HepG2 (cell line): ENCODE data around the gene CENPL. TPM values are rescaled to one million over a fixed set of nuclear protein-coding genes. Genes with fewer than 3 reads are reported as not detected.

ENCODE experiments used
- ATF2 ChIP-seq: sonication (generic); formaldehyde crosslinking; IDR thresholded peaks from 2 replicates; pipeline ENCODE4 v1.4.0; 2020; ENCODE audit warnings: missing genetic modification reagents
- CENPX ChIP-seq: sonication (generic); formaldehyde crosslinking; IDR thresholded peaks from 2 replicates; pipeline ENCODE4 v1.9.0; 2021; ENCODE audit warnings: mild to moderate bottlenecking, missing genetic modification reagents, moderate library complexity
- NCOA2 ChIP-seq: sonication (generic); formaldehyde crosslinking; IDR thresholded peaks from 2 replicates; pipeline ENCODE4 v1.8.0; 2022; ENCODE audit warnings: inconsistent platforms
- SATB2 ChIP-seq: sonication (generic); formaldehyde crosslinking; IDR thresholded peaks from 2 replicates; pipeline ENCODE4 v1.5.0; 2020; ENCODE audit warnings: missing genetic modification reagents
- TFDP1 ChIP-seq: IDR thresholded peaks from 2 replicates; pipeline ENCODE4 v1.6.1; 2016; ENCODE audit warnings: missing compliant biosample characterization, missing genetic modification reagents, borderline replicate concordance
- THAP9 ChIP-seq: sonication (generic); formaldehyde crosslinking; IDR thresholded peaks from 2 replicates; pipeline ENCODE4; 2020; ENCODE audit warnings: missing genetic modification reagents, mild to moderate bottlenecking, borderline replicate concordance
- ZNF292 ChIP-seq: sonication (generic); formaldehyde crosslinking; IDR thresholded peaks from 2 replicates; pipeline ENCODE4 v1.8.1; 2022; ENCODE audit warnings: mild to moderate bottlenecking, low read depth, missing genetic modification reagents, borderline replicate concordance
- ZNF317 ChIP-seq: sonication (generic); formaldehyde crosslinking; IDR thresholded peaks from 2 replicates; pipeline ENCODE4 v1.5.0; 2020; ENCODE audit warnings: mild to moderate bottlenecking, missing genetic modification reagents
- ZNF766 ChIP-seq: sonication (generic); formaldehyde crosslinking; IDR thresholded peaks from 2 replicates; pipeline ENCODE4 v1.5.0; 2020; ENCODE audit warnings: missing genetic modification reagents, borderline replicate concordance
- polyA plus RNA-seq, 8 experiments: library from polyadenylated mRNA; depleted of rRNA in 3 of 8; stranded (reverse) in 7 of 8; unstranded in 1 of 8; fragments of >200 nt; fragmentation: Illumina TruSeq in 4 of 8; extraction: Trizol in 4 of 8; gene quantifications; 2 replicates each; pipeline versions ENCODE4 v1.2.1 to v1.2.3, GENCODE V29; 2011 to 2016; ENCODE audit warnings: low read depth in 4 of 8, missing spikeins in 1 of 8, mixed read lengths in 1 of 8; ENCODE audit not compliant: insufficient read depth in 1 of 8
- total RNA-seq, 5 experiments: library from RNA; depleted of rRNA; stranded (reverse); fragments of >200 nt; fragmentation: Illumina TruSeq; extraction: Trizol; gene quantifications; 2 replicates each; pipeline ENCODE4 v1.2.3, GENCODE V29; 2016; ENCODE audit warnings: low read depth in 1 of 5
- TF ChIP-seq, protein P1 (sequence below): sonication (generic); formaldehyde crosslinking; IDR thresholded peaks from 2 replicates; pipeline ENCODE4 v1.4.0; 2020; ENCODE audit warnings: missing genetic modification reagents, borderline replicate concordance
- TF ChIP-seq, protein P2 (sequence below): sonication (generic); formaldehyde crosslinking; conservative IDR thresholded peaks from 2 replicates; pipeline ENCODE4 v1.8.0; 2022; ENCODE audit warnings: mild to moderate bottlenecking, moderate library complexity, missing genetic modification reagents
- TF ChIP-seq, protein P3 (sequence below): sonication (generic); formaldehyde crosslinking; IDR thresholded peaks from 2 replicates; pipeline ENCODE4 v1.9.0; 2021; ENCODE audit warnings: mild to moderate bottlenecking, missing genetic modification reagents

The CENPL gene
- total and polyA plus RNA-seq, 2 of the 13 experiments (the other 11 are each of a cell fraction or from before 2014, with no cell fraction given): 4.4 to 14.2 TPM

DNA sequence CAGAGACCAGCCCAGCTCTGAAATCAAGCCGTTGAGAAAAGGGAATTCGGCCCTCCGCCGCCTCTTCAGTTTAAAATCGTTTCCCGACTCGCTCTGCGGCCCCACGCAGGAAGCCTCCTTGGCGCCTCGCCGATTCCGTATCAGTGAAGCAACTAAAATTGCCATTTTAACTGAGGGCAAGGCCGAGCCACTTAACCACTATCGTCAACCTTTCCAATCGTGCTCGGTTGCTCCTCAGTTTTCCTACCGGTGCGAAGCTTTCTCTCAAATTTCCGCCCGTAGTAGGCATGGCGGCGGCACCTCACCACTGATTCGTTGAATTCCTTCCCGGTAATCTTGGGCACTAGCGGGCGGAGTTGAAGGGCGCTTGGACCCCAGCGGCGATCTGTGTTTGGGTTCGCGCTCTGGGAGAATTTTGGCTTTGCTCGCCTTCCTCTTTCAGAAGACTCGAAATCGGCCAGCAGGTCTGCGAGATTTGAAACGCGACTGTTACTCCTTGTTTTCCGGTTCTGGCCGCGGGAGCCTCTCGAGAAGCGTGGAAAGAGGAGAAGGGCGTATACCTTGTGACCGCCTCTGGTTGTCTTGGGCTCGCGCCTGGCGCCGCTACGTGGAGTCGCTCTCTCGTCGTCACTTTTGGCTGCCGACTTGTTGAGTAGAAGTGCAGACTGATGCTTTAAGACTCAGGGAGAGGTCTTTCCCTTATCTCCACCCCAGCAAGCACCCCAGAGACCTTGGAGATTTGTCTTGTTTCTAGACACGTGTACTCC, at the start of gene CENPL, which contains the start of gene DARS2 (continued):
- TF ChIP-seq TFDP1 (CRISPR knock-in tag) (peak; percentile 97), ZNF292 (CRISPR knock-in tag) (no peak), ZNF317 (CRISPR knock-in tag) (0 out of 2 replicates have a peak, but pooled peaks have one; percentile 32), ZNF766 (CRISPR knock-in tag) (no peak), SATB2 (CRISPR knock-in tag) (no peak), NCOA2 (CRISPR knock-in tag) (no peak), CENPX (no peak), ATF2 (no peak), THAP9 (CRISPR knock-in tag) (peak; percentile 99)
- TF ChIP-seq, protein P1, sequence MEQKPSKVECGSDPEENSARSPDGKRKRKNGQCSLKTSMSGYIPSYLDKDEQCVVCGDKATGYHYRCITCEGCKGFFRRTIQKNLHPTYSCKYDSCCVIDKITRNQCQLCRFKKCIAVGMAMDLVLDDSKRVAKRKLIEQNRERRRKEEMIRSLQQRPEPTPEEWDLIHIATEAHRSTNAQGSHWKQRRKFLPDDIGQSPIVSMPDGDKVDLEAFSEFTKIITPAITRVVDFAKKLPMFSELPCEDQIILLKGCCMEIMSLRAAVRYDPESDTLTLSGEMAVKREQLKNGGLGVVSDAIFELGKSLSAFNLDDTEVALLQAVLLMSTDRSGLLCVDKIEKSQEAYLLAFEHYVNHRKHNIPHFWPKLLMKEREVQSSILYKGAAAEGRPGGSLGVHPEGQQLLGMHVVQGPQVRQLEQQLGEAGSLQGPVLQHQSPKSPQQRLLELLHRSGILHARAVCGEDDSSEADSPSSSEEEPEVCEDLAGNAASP (CRISPR knock-in tag): 0 out of 2 replicates have a peak, but pooled peaks have one; percentile 16
- TF ChIP-seq, protein P2, sequence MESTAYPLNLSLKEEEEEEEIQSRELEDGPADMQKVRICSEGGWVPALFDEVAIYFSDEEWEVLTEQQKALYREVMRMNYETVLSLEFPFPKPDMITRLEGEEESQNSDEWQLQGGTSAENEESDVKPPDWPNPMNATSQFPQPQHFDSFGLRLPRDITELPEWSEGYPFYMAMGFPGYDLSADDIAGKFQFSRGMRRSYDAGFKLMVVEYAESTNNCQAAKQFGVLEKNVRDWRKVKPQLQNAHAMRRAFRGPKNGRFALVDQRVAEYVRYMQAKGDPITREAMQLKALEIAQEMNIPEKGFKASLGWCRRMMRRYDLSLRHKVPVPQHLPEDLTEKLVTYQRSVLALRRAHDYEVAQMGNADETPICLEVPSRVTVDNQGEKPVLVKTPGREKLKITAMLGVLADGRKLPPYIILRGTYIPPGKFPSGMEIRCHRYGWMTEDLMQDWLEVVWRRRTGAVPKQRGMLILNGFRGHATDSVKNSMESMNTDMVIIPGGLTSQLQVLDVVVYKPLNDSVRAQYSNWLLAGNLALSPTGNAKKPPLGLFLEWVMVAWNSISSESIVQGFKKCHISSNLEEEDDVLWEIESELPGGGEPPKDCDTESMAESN (CRISPR knock-in tag): peak; percentile 20; the same call in 1 of the 2 replicates
- TF ChIP-seq, protein P3, sequence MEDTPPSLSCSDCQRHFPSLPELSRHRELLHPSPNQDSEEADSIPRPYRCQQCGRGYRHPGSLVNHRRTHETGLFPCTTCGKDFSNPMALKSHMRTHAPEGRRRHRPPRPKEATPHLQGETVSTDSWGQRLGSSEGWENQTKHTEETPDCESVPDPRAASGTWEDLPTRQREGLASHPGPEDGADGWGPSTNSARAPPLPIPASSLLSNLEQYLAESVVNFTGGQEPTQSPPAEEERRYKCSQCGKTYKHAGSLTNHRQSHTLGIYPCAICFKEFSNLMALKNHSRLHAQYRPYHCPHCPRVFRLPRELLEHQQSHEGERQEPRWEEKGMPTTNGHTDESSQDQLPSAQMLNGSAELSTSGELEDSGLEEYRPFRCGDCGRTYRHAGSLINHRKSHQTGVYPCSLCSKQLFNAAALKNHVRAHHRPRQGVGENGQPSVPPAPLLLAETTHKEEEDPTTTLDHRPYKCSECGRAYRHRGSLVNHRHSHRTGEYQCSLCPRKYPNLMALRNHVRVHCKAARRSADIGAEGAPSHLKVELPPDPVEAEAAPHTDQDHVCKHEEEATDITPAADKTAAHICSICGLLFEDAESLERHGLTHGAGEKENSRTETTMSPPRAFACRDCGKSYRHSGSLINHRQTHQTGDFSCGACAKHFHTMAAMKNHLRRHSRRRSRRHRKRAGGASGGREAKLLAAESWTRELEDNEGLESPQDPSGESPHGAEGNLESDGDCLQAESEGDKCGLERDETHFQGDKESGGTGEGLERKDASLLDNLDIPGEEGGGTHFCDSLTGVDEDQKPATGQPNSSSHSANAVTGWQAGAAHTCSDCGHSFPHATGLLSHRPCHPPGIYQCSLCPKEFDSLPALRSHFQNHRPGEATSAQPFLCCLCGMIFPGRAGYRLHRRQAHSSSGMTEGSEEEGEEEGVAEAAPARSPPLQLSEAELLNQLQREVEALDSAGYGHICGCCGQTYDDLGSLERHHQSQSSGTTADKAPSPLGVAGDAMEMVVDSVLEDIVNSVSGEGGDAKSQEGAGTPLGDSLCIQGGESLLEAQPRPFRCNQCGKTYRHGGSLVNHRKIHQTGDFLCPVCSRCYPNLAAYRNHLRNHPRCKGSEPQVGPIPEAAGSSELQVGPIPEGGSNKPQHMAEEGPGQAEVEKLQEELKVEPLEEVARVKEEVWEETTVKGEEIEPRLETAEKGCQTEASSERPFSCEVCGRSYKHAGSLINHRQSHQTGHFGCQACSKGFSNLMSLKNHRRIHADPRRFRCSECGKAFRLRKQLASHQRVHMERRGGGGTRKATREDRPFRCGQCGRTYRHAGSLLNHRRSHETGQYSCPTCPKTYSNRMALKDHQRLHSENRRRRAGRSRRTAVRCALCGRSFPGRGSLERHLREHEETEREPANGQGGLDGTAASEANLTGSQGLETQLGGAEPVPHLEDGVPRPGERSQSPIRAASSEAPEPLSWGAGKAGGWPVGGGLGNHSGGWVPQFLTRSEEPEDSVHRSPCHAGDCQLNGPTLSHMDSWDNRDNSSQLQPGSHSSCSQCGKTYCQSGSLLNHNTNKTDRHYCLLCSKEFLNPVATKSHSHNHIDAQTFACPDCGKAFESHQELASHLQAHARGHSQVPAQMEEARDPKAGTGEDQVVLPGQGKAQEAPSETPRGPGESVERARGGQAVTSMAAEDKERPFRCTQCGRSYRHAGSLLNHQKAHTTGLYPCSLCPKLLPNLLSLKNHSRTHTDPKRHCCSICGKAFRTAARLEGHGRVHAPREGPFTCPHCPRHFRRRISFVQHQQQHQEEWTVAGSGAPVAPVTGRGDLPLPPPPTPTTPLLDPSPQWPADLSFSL (CRISPR knock-in tag): no peak
